Measurements from ENCODE around the gene BMS1.
"Not testable (repeated sequence)": the region's sequence is repeated elsewhere in the genome, so short reads cannot be mapped to it uniquely, and the experiment has no call there.

The BMS1 gene

GRCh38 chr10:42866115-42866995, 83.8 kb downstream of the BMS1 start:
- peak; percentile 63 for DNase-seq

DNA sequence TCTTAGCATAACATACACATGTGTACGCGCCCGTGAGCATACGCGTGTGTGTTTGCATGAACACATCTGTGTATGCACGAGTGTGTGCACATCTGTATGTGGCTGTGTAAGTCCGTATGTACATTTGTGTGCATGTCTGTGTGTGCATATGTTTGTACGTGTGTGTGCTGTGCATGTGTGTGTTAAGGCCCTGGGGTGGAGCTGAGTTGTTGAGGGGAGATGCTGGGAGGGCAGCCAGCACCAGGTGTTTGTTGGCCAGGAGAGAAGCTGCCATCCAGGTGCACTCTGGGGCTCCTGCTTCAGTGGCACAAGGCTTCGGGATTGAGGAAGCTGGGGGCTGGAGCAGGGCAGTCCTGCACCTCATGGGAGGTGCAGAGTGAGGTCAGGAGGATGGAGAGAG, 85.0 kb downstream of the BMS1 start:
- no peak for DNase-seq

GRCh38 chr10:42868530-42868929, 85.9 kb downstream of the BMS1 start:
- DNase-seq: no peak

- DNase-seq: no peak
Measured at GRCh38 chr10:42869977-42870350, 87.4 kb downstream of the BMS1 start.

- not testable (repeated sequence) for DNase-seq
Measured at GRCh38 chr10:42871138-42871641, 88.6 kb downstream of the BMS1 start.

DNA sequence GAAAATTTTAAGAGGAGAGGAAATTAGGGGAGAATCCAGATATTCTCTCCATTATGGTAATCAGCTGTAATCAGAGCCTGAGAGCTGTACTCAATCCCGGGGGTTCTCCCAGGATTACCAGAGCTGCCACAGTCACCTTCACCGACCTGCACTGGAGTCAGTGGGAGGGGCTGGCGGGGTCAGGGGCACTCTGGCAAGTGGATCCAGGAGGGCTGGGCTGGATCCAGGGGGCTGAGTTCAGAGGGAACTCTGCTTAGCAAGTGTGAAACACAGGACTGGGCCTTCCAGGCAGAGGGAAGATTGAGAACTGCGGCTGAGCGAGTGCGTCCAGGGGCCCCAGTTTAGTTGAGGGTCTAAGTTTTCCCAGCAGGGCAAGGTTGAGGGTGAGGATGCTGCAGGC, 89.2 kb downstream of the BMS1 start:
- no peak for DNase-seq

DNA sequence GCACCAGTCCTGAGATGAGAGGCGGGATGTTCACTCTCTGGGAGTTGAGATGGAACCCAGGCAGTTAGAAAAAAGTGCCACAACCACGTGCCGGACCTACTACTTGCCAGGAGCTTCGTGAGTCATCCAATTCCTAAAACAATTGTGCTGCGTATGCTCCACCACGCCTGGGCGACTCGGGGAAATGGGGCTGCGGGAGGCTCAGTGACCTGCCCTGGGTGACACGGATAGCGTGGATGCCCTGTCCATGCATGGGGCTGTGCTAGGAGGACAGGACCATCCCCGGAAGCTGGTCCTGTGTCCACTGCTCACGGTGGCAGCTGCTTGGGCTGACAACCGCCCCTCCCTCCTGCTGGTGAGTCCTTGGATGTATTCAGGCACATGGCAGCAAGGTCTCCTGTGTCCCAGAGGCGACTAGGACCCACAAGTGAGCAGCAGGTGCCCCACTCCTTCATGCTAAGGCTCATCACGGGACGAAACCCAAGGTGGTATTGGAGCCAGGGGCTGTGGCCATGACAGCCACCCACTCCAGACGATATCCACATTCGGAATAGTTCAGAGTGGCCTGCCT, 90.4 kb downstream of the BMS1 start:
- no peak for DNase-seq

DNA sequence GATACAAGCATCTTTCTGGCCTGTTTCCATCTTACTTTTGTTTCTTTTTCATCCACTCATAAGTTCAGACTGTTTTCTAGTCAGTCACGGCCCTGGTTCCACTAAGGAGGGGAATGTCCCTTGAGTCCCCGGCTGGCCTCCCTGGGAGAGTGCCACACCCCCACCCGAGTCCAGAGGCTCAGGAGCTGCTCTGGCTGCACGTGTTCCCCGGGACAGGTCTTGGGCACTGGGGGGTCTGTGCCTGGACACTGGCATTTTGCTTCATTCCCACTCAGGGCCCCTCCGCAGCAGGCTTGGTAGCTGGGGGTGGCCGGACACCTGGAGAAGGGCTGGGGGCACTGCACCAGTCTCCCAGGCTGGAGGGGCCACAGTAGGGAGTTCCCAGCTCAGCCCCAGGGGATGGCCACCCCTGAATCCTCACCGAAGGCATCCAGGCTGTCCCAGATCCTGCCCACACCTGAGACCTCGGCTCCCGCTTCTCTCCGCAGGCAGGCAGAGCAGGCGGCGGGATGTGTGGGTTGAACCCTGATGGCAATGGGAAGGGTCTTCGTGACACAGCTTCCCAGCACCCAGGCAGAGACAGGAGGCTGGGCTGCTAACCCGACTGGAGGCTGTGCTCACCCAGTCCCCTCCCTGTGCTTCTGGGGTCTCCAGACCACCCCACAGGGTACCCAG, 92.3 kb downstream of the BMS1 start:
- DNase-seq: no peak

DNA sequence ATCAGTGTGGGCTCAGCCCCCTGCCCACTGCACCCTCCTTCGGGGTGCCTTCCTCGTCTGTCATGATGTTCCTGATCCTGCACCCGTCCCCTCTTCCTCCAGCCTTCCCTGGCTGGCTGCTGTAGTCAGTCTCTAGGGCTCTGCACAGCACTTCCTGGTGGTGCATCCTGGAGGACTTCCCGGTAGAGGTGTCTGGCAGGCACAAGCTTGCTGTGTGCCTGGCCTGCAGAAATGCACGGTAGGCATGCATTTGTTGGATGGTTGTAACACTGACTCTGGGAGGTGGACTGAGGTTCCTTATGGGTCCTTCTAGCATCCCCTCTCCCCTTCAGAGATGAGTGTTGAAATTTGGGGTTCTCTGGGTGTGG, 92.8 kb downstream of the BMS1 start:
- DNase-seq: no peak

DNA sequence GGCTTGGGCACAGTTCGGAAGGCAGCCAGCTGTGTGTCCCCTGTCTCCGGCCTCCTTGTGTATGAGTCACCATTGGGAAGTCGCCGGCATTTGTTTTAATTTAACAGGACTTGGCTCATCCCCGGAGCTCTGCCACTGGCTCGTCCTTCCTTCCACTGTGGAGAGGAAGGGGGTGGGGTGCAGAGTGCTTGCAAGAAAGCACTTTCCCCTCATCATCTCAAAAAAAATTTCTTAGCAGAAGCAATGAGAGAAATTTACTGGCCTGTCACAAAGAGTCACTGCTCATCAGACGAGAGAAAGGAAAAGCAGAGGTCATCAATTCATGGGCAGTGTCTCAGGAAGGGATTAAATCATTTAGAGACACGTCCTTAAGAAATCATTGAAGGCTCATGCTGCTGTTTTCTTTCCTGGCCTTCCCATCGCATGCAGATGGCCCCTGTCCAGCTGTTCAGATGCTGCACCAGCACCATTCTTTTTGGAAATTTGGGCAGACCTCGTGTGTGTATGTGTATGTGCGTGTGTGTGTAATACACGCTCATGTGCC, 93.3 kb downstream of the BMS1 start:
- DNase-seq: no peak

DNA sequence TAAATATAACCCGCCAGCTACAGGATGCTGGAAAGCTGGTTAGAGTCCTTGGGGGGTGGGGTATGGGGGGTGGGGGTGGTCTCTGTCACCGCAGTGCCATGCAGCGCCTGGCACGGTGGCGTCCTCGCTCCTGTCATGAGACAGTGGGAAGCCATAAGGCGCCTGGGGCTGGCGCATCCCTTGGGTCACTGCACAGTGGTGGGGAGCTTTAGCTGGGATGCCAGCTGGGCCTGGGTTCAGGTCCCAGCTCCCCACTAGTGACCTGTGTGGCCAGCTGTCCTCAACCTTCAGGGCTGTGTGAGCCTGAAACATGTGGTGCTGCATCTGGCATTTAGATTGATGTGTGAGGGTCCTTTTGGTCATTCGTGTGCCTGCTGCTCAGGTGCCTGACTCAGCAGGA, 93.9 kb downstream of the BMS1 start:
- DNase-seq: no peak

- no peak for DNase-seq
Measured at GRCh38 chr10:42876945-42877344, 94.3 kb downstream of the BMS1 start.

GRCh38 chr10:42877496-42878030, 95.0 kb downstream of the BMS1 start:
- DNase-seq: no peak

DNA sequence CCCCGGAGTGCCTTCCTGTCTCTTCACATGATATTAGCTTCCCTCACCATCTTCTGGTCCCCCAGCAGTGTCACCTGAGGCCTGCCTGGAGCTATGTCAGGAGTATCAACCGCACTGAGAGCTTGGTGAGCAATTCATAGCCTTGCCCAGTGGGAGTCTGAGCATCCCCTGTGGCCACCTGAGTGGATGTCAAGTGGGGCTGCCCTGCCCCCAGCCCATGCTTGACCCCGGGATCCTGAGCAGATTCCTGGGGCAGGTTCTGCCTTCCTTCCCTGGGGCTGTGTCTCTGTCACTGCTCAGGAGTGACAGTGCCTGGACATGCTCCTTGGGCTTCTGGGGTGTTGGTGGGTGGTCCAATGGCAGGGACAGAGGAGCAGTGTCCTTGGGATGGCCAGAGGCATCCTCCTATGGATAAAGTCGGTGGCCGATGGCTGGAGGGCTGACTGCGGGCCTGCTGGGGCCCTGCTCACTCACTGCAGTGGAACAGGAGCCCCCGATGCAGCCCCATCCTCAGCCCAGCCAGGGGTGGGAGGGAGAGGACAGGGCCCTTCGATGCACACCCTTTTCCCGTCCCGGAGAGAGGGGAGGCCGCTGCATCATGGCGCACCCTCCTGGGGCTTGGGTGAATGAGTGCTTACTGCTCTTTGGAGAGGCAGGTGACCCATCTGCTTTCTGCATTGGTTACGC, 95.7 kb downstream of the BMS1 start:
- no peak for DNase-seq

DNA sequence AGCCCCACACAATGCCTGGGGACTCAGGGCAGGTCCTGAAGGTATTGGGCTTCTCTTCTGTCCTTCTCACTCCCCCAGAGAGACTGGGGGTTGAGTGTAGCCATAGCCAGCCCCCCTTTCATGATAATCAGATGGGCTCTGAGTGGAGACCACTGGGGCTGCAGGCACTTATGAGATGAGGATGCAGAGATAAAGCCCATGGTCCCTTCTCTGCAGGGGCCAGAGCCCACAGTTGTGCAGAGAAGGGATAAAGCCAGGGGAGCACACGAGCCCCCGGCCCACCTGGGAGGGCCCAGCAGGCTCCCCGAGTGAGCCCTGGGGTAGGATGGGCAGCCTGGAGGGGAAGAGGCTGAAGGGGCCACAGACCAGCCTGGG, 96.2 kb downstream of the BMS1 start:
- DNase-seq: no peak

- no peak for DNase-seq
Measured at GRCh38 chr10:42879380-42880254, 97.0 kb downstream of the BMS1 start.

- no peak for DNase-seq
Measured at GRCh38 chr10:42880255-42880620, 97.6 kb downstream of the BMS1 start.

- no peak for DNase-seq
Measured at GRCh38 chr10:42882597-42882996, 100.0 kb downstream of the BMS1 start.

Measured in activated CD4-positive, alpha-beta T cell treated with anti-CD3 and anti-CD28 coated beads, Interleukin-10, Interleukin-2, amounts not matched to agents 100 ng/mL and 50 ng/mL, durations not matched to agents 16 hours and 8 hours (primary cell).